HEK293T (cell line): ENCODE results near the gene RASSF10.

ENCODE experiments used
- CTCF ChIA-PET: fragments of 350-600 bp; formaldehyde crosslinking; extraction: SDS; loops from one replicate; lab custom pipeline; 2021; ENCODE audit warnings: antibody characterized with exemption, inconsistent platforms; lab: Yijun Ruan, JAX
- POLR2A ChIA-PET: fragments of 350-600 bp; formaldehyde crosslinking; extraction: SDS; loops from one replicate; lab custom pipeline; 2020; ENCODE audit warnings: antibody characterized with exemption, inconsistent platforms; lab: Yijun Ruan, JAX
- DNase-seq: peaks from one replicate; pipeline ENCODE4 v3.0.0; 2012; ENCODE audit warnings: mixed read lengths; ENCODE audit errors: extremely low spot score
- ARNT ChIP-seq: fragments of 450-650 bp; IDR thresholded peaks from 2 replicates; pipeline ENCODE4 v1.6.1; 2017; ENCODE audit warnings: mild to moderate bottlenecking
- BHLHE40 ChIP-seq: fragments of 450-650 bp; IDR thresholded peaks from 2 replicates; pipeline ENCODE4 v1.6.1; 2016; ENCODE audit warnings: mild to moderate bottlenecking, moderate library complexity, borderline replicate concordance
- CTBP1 ChIP-seq: fragments of 450-650 bp; IDR thresholded peaks from 2 replicates; pipeline ENCODE4 v1.6.1; 2016; ENCODE audit warnings: borderline replicate concordance
- ELF4 ChIP-seq: fragments of 450-650 bp; IDR thresholded peaks from 2 replicates; pipeline ENCODE4 v1.6.1; 2017; ENCODE audit warnings: antibody characterized with exemption
- FOXA1 ChIP-seq: fragments of 450-650 bp; IDR thresholded peaks from 2 replicates; pipeline ENCODE4 v1.6.1; 2016; ENCODE audit warnings: mild to moderate bottlenecking
- FOXK2 ChIP-seq: fragments of 450-650 bp; IDR thresholded peaks from 2 replicates; pipeline ENCODE4 v1.6.1; 2016; ENCODE audit warnings: mild to moderate bottlenecking
- FOXM1 ChIP-seq: fragments of 450-650 bp; IDR thresholded peaks from 2 replicates; pipeline ENCODE4 v1.6.1; 2017; ENCODE audit warnings: mild to moderate bottlenecking, borderline replicate concordance
- HDGF ChIP-seq: fragments of 450-650 bp; IDR thresholded peaks from 2 replicates; pipeline ENCODE4 v1.6.1; 2017; ENCODE audit warnings: antibody characterized with exemption, borderline replicate concordance
- L3MBTL2 ChIP-seq: fragments of 450-650 bp; conservative IDR thresholded peaks from 2 replicates; pipeline ENCODE4 v1.6.1; 2016; ENCODE audit warnings: mild to moderate bottlenecking
- LEF1 ChIP-seq: fragments of 450-650 bp; IDR thresholded peaks from 2 replicates; pipeline ENCODE4 v1.6.1; 2017; ENCODE audit warnings: mild to moderate bottlenecking, borderline replicate concordance
- NFRKB ChIP-seq: fragments of 450-650 bp; IDR thresholded peaks from 2 replicates; pipeline ENCODE4 v1.6.1; 2016; ENCODE audit warnings: mild to moderate bottlenecking, moderate library complexity
- SP1 ChIP-seq: fragments of 450-650 bp; IDR thresholded peaks from 2 replicates; pipeline ENCODE4 v1.6.1; 2017
- SUZ12 ChIP-seq: fragments of 450-650 bp; IDR thresholded peaks from 2 replicates; pipeline ENCODE4 v1.6.1; 2016; ENCODE audit warnings: mild to moderate bottlenecking
- TARDBP ChIP-seq: fragments of 450-650 bp; IDR thresholded peaks from 2 replicates; pipeline ENCODE4 v1.6.1; 2016
- ZNF384 ChIP-seq: fragments of 450-650 bp; IDR thresholded peaks from 2 replicates; pipeline ENCODE4 v1.6.1; 2016
- TF ChIP-seq, protein P1 (sequence below): fragments of 450-650 bp; IDR thresholded peaks from 2 replicates; pipeline ENCODE4 v1.6.1; 2016

RASSF10 gene

GRCh38 chr11:13033760-13034533 lies 24.8 kb downstream of the RASSF10 start:
- DNase-seq, result no peak
- ChIA-PET CTCF (interaction anchor here (0.8 kb wide), 1 partner anchor 9 kb away, joined by 3 read pairs; no protein-coding TSS in a partner anchor), POLR2A (no interaction called here)
- TF ChIP-seq L3MBTL2, result no peak
- TF ChIP-seq ELF4, result no peak
- no peak for TF ChIP-seq FOXA1
- TF ChIP-seq ZNF384, result no peak
- TF ChIP-seq, protein P1, sequence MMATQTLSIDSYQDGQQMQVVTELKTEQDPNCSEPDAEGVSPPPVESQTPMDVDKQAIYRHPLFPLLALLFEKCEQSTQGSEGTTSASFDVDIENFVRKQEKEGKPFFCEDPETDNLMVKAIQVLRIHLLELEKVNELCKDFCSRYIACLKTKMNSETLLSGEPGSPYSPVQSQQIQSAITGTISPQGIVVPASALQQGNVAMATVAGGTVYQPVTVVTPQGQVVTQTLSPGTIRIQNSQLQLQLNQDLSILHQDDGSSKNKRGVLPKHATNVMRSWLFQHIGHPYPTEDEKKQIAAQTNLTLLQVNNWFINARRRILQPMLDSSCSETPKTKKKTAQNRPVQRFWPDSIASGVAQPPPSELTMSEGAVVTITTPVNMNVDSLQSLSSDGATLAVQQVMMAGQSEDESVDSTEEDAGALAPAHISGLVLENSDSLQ, result no peak
- TF ChIP-seq FOXM1, result no peak
- no peak for TF ChIP-seq FOXK2
- no peak for TF ChIP-seq TARDBP
- no peak for TF ChIP-seq BHLHE40
- TF ChIP-seq CTBP1, result no peak
- no peak for TF ChIP-seq LEF1
- TF ChIP-seq NFRKB, result no peak

DNA sequence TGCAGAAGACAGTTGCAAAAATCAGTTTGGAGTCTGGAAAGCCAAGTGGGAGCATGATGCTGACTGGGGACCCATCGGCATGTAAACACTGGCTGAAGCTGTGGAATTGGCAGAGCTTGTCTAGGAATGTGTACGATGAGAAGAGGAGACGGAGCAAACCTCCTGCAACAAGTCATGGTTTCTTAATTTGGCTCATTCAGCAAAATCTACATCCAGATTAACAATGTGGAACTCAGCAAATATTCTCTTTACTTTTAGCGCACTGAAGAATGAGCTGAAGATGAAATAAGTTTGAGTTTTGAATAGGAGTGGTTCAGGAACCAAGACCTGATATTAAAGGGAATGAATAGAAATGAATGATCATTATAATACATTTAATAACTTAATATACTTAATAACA lies 26.6 kb downstream of the RASSF10 start:
- no peak for DNase-seq
- POLR2A ChIA-PET, result no interaction called here
- CTCF ChIA-PET, result no interaction called here
- TF ChIP-seq FOXK2, result no peak
- TF ChIP-seq ARNT, result no peak
- TF ChIP-seq FOXA1, result no peak
- TF ChIP-seq ZNF384, result no peak
- no peak for TF ChIP-seq BHLHE40
- TF ChIP-seq NFRKB, result no peak
- TF ChIP-seq FOXM1, result no peak
- no peak for TF ChIP-seq TARDBP
- no peak for TF ChIP-seq HDGF
- no peak for TF ChIP-seq ELF4
- TF ChIP-seq SP1, result no peak
- TF ChIP-seq CTBP1, result no peak
- TF ChIP-seq L3MBTL2, result no peak
- no peak for TF ChIP-seq LEF1
- TF ChIP-seq, protein P1, result no peak
- no peak for TF ChIP-seq SUZ12

DNA sequence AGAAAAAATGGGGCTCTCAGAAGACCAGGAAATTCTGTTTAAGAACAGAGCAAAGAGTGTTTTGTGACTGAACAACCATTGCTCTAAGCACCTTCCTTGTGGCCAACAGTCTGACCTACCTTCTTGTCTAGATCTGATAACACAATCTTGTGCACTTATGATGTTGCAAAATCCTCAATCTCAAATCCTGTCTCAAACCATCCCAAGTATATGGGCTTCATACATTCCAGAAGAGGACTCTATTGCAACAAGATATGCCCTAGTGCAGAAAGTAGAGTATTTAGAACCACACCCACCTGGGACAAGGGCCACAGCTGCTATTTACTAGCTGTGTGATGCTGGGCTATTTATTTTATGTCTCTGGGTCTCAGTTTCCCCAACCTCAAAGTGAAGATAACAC lies 27.1 kb downstream of the RASSF10 start:
- ChIA-PET POLR2A (no interaction called here), CTCF (no interaction called here)
- no peak for DNase-seq
- TF ChIP-seq BHLHE40 (no peak), HDGF (no peak), L3MBTL2 (no peak), NFRKB (no peak), CTBP1 (no peak), SP1 (no peak), ZNF384 (no peak)

- POLR2A ChIA-PET, result no interaction called here
- CTCF ChIA-PET, result no interaction called here
- TF ChIP-seq SUZ12 (no peak), FOXM1 (no peak), HDGF (no peak), ELF4 (no peak), CTBP1 (no peak), SP1 (no peak), ZNF384 (no peak), BHLHE40 (no peak), ARNT (no peak), TARDBP (no peak), FOXK2 (no peak)
- TF ChIP-seq, protein P1, result no peak
- DNase-seq, result no peak
Observed at GRCh38 chr11:13038366-13038765, 29.2 kb downstream of the RASSF10 start.

DNA sequence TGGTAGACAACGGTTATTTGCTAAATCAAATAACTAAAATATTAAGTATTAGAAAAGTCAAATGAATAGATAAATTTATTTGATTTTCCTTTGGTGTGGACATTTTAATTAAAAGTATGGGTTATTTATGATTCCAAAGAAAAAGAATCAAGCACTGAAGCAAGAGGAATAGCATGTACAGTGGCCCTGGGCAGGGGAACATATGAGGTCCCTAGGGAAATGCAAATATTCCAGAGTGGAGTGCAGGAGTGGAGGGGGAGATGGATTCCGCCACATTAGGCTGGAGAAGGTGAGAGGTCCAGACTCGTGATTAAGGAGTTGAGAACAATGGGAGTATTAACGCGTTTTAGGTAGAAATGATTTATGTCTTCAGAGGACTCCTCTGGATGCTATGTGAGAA lies 30.0 kb downstream of the RASSF10 start:
- POLR2A ChIA-PET, result no interaction called here
- no peak for DNase-seq
- TF ChIP-seq, protein P1, result no peak
- TF ChIP-seq ELF4 (no peak), TARDBP (no peak), BHLHE40 (no peak), HDGF (no peak), L3MBTL2 (no peak), SP1 (no peak), SUZ12 (no peak), LEF1 (no peak), FOXM1 (no peak)
- CTCF ChIA-PET, result no interaction called here
